Dedifferentiated amniotic fluid mesenchymal stem cell (primary cell): ENCODE measurements around the gene CEACAM5.

Experiments used
- DNase-seq: peaks from one replicate; pipeline ENCODE4 v3.0.0-alpha.2; 2016; ENCODE audit errors: extremely low spot score

The CEACAM5 gene

DNA sequence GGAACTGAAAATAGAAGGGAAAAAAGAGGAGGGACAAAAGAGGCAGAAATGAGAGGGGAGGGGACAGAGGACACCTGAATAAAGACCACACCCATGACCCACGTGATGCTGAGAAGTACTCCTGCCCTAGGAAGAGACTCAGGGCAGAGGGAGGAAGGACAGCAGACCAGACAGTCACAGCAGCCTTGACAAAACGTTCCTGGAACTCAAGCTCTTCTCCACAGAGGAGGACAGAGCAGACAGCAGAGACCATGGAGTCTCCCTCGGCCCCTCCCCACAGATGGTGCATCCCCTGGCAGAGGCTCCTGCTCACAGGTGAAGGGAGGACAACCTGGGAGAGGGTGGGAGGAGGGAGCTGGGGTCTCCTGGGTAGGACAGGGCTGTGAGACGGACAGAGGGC lies at the start of gene CEACAM5:
TSS of gene CEACAM5 (plus strand) at position 146 of the 400 bp plus-strand sequence. CDS start at position 252, 106 bp downstream.
- DNase-seq: no peak

- DNase-seq: no peak
Observed at GRCh38 chr19:41666075-41666474, 42.4 kb upstream of the CEACAM5 start.

DNA sequence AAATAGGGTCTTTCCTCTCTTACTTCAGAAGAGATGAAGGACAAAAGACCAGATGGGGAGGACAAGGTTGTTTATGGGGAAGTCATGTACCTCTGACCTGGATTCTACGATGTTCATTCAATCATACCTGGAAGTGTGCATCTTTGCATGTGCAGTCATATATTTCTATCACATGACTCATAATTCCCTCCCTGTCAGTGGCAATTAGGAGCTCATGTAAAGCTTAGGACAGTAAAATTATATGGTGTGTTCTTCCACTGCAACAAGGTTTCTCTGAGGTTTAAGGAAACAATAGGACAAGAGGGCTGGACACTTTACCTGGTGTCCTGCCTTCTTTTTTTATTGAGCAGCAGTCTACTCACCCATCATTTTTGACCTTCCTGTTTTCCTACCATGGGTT lies 40.1 kb upstream of the CEACAM5 start:
- DNase-seq: no peak

- no peak for DNase-seq
Observed at GRCh38 chr19:41670755-41671154, 37.7 kb upstream of the CEACAM5 start.

GRCh38 chr19:41671486-41671885 lies 36.9 kb upstream of the CEACAM5 start:
- no peak for DNase-seq

DNA sequence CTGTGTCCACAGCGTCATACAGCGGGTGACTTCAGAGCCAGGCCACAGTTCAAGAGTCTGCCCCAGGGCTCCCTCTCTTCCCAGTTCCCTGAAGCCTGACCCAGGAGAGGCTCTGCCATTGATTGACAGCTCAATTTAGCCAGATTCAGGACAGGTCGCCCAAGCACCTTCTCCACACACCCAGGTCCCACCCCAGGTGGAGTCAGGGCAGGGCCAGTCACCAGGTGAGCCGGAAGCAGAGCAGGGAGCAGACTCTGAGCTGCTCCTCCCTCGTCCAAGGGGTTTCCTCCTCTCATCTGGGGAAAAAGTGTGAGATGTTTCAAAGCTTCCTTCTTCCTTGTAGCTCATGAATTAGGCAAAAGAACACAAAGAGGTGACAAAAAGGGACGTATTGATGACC lies 26.0 kb upstream of the CEACAM5 start:
- DNase-seq: no peak

- DNase-seq: no peak
Observed at GRCh38 chr19:41687419-41687818, 21.0 kb upstream of the CEACAM5 start.

- no peak for DNase-seq
Observed at GRCh38 chr19:41688098-41688497, 20.3 kb upstream of the CEACAM5 start, which contains the start of gene CEACAM7. Gene CEACAM7, minus strand, starts transcription at chr19:41688270. Its CDS starts 105 bp downstream, at chr19:41688165.

DNA sequence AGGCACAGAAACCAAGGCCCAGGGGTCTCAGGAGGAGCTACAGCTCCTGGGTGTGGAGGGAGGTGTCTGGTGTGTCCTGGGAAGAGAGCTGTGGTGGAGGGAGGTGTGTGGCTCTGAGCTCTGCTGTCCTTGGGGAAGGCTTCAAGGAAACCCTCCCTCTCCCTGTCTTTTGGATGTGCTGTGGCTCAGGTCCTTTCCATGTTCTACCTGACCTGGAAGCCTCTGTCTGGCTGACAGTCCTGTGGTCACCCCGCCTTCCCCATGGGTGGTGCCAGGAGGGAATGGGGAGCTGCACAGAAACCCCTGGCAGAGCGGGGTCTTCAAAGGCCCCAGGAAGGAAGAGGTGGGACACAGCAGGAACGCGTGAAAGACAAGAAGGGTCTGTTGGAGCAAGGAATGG lies 19.7 kb upstream of the CEACAM5 start:
- DNase-seq: no peak

DNA sequence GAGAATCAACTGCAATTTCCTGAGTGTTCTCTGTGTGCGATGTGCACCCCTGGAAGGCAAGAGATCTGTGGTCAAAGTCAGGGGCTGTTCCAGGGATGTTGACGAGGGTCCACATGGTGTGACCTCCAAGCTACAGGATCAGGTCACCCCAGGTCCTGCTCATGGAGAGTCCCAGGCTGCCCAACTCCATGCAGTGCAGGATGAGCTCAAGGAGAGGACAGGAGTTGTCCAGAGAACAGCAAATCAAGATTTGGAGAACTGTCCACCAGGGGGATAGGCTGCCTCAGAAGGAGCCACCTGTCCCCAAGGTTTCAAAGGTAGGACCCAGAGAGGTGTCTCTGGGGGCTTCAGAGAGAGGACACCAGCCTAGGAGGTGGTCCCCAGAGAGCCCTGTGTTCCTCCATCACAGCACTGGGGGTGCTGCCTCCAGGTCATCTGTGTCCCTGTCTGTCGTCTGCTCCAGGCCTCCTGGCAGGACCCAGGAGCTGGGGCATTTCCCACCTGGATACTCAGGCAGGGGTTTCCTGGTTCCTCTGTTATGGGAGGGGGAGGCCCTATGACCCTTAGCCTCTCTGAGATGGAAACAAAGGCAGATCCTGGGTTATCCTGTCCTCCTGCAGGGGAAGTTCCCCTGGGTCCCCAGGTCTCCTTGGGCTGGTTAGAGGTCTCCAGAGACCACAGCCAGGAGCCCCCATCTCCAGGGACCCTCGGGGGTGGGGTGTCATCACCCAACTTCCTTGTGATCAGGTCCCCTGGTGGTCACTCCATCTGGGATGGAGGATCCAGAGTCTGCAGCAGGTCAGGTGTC lies 18.2 kb upstream of the CEACAM5 start:
- DNase-seq: no peak

- DNase-seq: no peak
Observed at GRCh38 chr19:41690801-41691065, 17.7 kb upstream of the CEACAM5 start.

GRCh38 chr19:41691268-41691970 lies 17.0 kb upstream of the CEACAM5 start:
- DNase-seq: no peak

GRCh38 chr19:41694196-41694595 lies 14.2 kb upstream of the CEACAM5 start:
- DNase-seq: no peak

GRCh38 chr19:41694831-41695635 lies 13.4 kb upstream of the CEACAM5 start:
- DNase-seq: no peak

GRCh38 chr19:41695745-41696144 lies 12.7 kb upstream of the CEACAM5 start:
- no peak for DNase-seq

DNA sequence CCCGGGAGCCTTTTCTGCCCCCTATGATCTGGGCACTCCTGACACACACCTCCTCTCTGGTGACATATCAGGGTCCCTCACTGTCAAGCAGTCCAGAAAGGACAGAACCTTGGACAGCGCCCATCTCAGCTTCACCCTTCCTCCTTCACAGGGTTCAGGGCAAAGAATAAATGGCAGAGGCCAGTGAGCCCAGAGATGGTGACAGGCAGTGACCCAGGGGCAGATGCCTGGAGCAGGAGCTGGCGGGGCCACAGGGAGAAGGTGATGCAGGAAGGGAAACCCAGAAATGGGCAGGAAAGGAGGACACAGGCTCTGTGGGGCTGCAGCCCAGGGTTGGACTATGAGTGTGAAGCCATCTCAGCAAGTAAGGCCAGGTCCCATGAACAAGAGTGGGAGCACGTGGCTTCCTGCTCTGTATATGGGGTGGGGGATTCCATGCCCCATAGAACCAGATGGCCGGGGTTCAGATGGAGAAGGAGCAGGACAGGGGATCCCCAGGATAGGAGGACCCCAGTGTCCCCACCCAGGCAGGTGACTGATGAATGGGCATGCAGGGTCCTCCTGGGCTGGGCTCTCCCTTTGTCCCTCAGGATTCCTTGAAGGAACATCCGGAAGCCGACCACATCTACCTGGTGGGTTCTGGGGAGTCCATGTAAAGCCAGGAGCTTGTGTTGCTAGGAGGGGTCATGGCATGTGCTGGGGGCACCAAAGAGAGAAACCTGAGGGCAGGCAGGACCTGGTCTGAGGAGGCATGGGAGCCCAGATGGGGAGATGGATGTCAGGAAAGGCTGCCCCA lies 11.8 kb upstream of the CEACAM5 start:
- DNase-seq: no peak

DNA sequence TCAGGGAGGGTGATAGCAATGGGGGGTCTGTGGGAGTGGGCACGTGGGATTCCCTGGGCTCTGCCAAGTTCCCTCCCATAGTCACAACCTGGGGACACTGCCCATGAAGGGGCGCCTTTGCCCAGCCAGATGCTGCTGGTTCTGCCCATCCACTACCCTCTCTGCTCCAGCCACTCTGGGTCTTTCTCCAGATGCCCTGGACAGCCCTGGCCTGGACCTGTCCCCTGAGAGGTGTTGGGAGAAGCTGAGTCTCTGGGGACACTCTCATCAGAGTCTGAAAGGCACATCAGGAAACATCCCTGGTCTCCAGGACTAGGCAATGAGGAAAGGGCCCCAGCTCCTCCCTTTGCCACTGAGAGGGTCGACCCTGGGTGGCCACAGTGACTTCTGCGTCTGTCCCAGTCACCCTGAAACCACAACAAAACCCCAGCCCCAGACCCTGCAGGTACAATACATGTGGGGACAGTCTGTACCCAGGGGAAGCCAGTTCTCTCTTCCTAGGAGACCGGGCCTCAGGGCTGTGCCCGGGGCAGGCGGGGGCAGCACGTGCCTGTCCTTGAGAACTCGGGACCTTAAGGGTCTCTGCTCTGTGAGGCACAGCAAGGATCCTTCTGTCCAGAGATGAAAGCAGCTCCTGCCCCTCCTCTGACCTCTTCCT lies 11.1 kb upstream of the CEACAM5 start:
- no peak for DNase-seq

GRCh38 chr19:41698746-41699230 lies 9.6 kb upstream of the CEACAM5 start:
- no peak for DNase-seq

DNA sequence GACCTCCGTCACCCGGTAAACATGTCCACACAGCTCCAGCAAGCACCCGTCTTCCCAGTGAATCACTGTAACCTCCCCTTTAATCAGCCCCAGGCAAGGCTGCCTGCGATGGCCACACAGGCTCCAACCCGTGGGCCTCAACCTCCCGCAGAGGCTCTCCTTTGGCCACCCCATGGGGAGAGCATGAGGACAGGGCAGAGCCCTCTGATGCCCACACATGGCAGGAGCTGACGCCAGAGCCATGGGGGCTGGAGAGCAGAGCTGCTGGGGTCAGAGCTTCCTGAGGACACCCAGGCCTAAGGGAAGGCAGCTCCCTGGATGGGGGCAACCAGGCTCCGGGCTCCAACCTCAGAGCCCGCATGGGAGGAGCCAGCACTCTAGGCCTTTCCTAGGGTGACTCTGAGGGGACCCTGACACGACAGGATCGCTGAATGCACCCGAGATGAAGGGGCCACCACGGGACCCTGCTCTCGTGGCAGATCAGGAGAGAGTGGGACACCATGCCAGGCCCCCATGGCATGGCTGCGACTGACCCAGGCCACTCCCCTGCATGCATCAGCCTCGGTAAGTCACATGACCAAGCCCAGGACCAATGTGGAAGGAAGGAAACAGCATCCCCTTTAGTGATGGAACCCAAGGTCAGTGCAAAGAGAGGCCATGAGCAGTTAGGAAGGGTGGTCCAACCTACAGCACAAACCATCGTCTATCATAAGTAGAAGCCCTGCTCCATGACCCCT lies 9.0 kb upstream of the CEACAM5 start:
- DNase-seq: no peak

DNA sequence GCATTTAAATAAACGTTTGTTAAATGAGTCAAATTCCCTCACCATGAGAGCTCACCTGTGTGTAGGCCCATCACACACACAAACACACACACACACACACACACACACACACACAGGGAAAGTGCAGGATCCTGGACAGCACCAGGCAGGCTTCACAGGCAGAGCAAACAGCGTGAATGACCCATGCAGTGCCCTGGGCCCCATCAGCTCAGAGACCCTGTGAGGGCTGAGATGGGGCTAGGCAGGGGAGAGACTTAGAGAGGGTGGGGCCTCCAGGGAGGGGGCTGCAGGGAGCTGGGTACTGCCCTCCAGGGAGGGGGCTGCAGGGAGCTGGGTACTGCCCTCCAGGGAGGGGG lies 8.5 kb upstream of the CEACAM5 start:
- DNase-seq: no peak
